ENCODE measurements around the gene TEX13B. TPM values are rescaled to one million over a fixed set of nuclear protein-coding genes. Genes with fewer than 3 reads are reported as not detected.
"Not testable (repeated sequence)": the region's sequence is repeated elsewhere in the genome, so short reads cannot be mapped to it uniquely, and the experiment has no call there.

The TEX13B gene
- total RNA-seq (2014; rRNA removed; shearing (Covaris generic)), result not detected in 2 replicates
- polyA plus RNA-seq (2014; cell fraction: nucleus; rRNA removed), result not detected in 2 replicates

GRCh38 chrX:107982356-107982755 lies at the start of gene TEX13B:
Gene TEX13B (minus strand): TSS chrX:107982370. CDS start chrX:107982127, 243 bp downstream.
- no peak for DNase-seq (ENCODE audit: extremely low read depth, low read depth)

GRCh38 chrX:108029928-108030711 lies 48.0 kb upstream of the TEX13B start:
- DNase-seq (ENCODE audit: extremely low read depth, low read depth), result no peak

- no peak for DNase-seq (ENCODE audit: extremely low read depth, low read depth)
Observed at GRCh38 chrX:108028854-108029253, 46.7 kb upstream of the TEX13B start.

GRCh38 chrX:108025954-108026600 lies 43.9 kb upstream of the TEX13B start:
- DNase-seq (ENCODE audit: extremely low read depth, low read depth), result no peak

- DNase-seq (ENCODE audit: extremely low read depth, low read depth), result no peak
Observed at GRCh38 chrX:108025376-108025775, 43.2 kb upstream of the TEX13B start.

GRCh38 chrX:108022491-108023089 lies 40.4 kb upstream of the TEX13B start:
- DNase-seq (ENCODE audit: extremely low read depth, low read depth), result no peak

GRCh38 chrX:108020631-108021030 lies 38.5 kb upstream of the TEX13B start:
- peak; percentile 34 for DNase-seq (ENCODE audit: extremely low read depth, low read depth)

GRCh38 chrX:108019382-108019875 lies 37.3 kb upstream of the TEX13B start:
- DNase-seq (ENCODE audit: extremely low read depth, low read depth), result no peak

- DNase-seq (ENCODE audit: extremely low read depth, low read depth), result no peak
Observed at GRCh38 chrX:108018656-108019381, 36.6 kb upstream of the TEX13B start.

GRCh38 chrX:108001218-108001814 lies 19.1 kb upstream of the TEX13B start:
- peak; percentile 44 for DNase-seq (ENCODE audit: extremely low read depth, low read depth)

- no peak for DNase-seq (ENCODE audit: extremely low read depth, low read depth)
Observed at GRCh38 chrX:108000751-108001150, 18.6 kb upstream of the TEX13B start.

GRCh38 chrX:107996124-107996523 lies 14.0 kb upstream of the TEX13B start:
- no peak for DNase-seq (ENCODE audit: extremely low read depth, low read depth)

- DNase-seq (ENCODE audit: extremely low read depth, low read depth), result no peak
Observed at GRCh38 chrX:107985033-107985432, 2.9 kb upstream of the TEX13B start.

GRCh38 chrX:107979534-107979933 lies 2.6 kb downstream of the TEX13B start:
- DNase-seq (ENCODE audit: extremely low read depth, low read depth), result no peak

GRCh38 chrX:107978707-107979307 lies 3.4 kb downstream of the TEX13B start:
- DNase-seq (ENCODE audit: extremely low read depth, low read depth), result peak; percentile 30

- no peak for DNase-seq (ENCODE audit: extremely low read depth, low read depth)
Observed at GRCh38 chrX:107978071-107978470, 4.1 kb downstream of the TEX13B start.

GRCh38 chrX:107971636-107972035 lies 10.5 kb downstream of the TEX13B start:
- no peak for DNase-seq (ENCODE audit: extremely low read depth, low read depth)

- DNase-seq (ENCODE audit: extremely low read depth, low read depth), result no peak
Observed at GRCh38 chrX:107970073-107970472, 12.1 kb downstream of the TEX13B start.

GRCh38 chrX:107968623-107969022 lies 13.5 kb downstream of the TEX13B start:
- no peak for DNase-seq (ENCODE audit: extremely low read depth, low read depth)

GRCh38 chrX:107955337-107955736 lies 26.8 kb downstream of the TEX13B start:
- not testable (repeated sequence) for DNase-seq (ENCODE audit: extremely low read depth, low read depth)

All from NCI-H460 (cell line).